Astrocyte of the hippocampus (primary cell): ENCODE results near the gene MAP7D3.
A peak's percentile ranks its signal among the peaks of the same experiment; 100 is the strongest.
"Not testable (repeated sequence)": the region's sequence is repeated elsewhere in the genome, so short reads cannot be mapped to it uniquely, and the experiment has no call there.

ENCODE experiments used
- DNase-seq: peaks from one replicate; pipeline ENCODE4 v3.0.0; 2011; ENCODE audit warnings: low read depth, low spot score

The MAP7D3 gene, protein sequence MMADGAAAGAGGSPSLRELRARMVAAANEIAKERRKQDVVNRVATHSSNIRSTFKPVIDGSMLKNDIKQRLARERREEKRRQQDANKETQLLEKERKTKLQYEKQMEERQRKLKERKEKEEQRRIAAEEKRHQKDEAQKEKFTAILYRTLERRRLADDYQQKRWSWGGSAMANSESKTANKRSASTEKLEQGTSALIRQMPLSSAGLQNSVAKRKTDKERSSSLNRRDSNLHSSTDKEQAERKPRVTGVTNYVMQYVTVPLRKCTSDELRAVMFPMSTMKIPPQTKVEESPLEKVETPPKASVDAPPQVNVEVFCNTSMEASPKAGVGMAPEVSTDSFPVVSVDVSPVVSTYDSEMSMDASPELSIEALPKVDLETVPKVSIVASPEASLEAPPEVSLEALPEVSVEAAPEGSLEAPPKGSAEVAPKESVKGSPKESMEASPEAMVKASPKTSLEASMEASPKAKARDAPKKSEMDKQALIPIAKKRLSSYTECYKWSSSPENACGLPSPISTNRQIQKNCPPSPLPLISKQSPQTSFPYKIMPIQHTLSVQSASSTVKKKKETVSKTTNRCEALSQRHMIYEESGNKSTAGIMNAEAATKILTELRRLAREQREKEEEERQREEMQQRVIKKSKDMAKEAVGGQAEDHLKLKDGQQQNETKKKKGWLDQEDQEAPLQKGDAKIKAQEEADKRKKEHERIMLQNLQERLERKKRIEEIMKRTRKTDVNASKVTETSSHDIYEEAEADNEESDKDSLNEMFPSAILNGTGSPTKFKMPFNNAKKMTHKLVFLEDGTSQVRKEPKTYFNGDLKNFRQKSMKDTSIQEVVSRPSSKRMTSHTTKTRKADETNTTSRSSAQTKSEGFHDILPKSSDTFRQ

GRCh38 chrX:136251041-136251991, at the start of gene MAP7D3:
Gene MAP7D3, minus strand, starts transcription at chrX:136251400. Its CDS starts 42 bp downstream, at chrX:136251358.
- peak; percentile 71 for DNase-seq

DNA sequence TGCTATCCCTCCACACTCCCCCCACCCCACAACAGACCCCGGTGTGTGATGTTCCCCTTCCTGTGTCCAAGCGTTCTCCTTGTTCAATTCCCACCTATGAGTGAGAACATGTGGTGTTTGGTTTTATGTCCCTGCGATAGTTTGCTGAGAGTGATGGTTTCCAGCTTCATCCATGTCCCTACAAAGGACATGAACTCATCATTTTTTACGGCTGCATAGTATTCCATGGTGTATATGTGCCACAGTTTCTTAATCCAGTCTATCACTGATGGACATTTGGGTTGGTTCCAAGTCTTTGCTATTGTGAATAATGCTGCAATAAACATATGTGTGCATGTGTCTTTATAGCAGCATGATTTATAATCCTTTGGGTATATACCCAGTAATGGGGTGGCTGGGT, 49.5 kb upstream of the MAP7D3 start, which contains the start of gene ADGRG4:
Gene ADGRG4 (plus strand): TSS at position 243 of the 400 bp plus-strand sequence. CDS start 7,815 bp downstream, outside the sequence.
- DNase-seq = not testable (repeated sequence)

- DNase-seq = no peak
Measured at GRCh38 chrX:136295380-136295779, 44.2 kb upstream of the MAP7D3 start.

DNA sequence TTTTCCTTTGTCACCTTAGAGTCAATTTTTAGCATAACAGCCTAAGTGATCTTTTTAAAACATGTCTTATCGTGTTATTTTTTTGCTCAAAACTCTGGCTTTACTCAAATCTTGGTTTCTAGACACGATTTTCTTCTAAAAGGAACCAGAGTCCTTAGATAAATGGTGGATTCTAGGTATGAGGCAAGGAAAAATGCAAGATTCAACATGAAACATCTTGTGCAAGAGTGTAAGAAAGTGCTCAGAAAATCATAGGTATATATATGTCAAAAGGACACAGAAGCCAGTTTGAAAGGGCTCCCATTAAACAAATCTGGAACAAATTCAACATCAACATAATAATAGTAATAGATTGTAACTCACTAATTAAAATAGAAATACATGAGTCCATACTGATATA, 41.5 kb upstream of the MAP7D3 start:
- DNase-seq = no peak

DNA sequence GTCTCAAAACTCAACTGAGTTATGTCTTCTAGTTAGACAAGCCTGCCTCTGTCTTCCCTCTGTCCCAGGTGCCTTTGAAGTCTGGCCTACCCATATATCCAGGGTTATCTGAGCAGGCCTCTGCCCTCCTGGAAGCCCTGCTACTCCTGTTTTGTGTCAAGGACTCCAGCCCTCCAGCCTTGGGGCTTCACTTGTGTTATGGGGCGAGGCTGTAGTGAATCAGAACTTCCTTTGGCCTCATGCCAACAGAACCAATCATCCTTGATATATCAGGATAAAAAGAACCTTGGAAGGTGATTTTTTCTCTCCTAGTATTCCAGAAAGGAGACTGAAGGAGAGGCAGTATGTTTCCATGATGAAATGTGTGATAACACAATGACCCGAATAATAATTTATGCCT, 40.6 kb upstream of the MAP7D3 start:
- no peak for DNase-seq

- not testable (repeated sequence) for DNase-seq
Measured at GRCh38 chrX:136286375-136286774, 35.2 kb upstream of the MAP7D3 start.

- DNase-seq = no peak
Measured at GRCh38 chrX:136275553-136275952, 24.4 kb upstream of the MAP7D3 start.

- DNase-seq = no peak
Measured at GRCh38 chrX:136273986-136274385, 22.8 kb upstream of the MAP7D3 start.

DNA sequence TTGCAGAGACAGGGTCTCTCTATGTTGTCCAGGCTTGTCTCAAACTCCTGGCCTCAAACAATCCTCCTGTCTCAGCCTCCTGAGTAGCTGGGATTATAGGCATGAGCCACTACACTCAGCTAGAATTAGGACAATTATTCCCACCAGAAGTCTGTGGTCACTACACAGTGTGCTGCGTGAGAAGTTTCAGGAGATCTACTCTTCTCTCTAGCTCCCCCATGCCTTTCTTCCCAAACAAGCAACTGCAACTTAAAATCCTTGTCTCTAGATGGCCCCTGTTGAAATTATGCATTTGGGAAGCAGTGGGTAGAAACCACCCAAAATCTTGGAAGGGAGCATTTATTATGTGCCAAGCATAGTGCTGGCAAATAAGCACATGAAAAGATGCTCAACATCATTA, 21.1 kb upstream of the MAP7D3 start:
- no peak for DNase-seq

DNA sequence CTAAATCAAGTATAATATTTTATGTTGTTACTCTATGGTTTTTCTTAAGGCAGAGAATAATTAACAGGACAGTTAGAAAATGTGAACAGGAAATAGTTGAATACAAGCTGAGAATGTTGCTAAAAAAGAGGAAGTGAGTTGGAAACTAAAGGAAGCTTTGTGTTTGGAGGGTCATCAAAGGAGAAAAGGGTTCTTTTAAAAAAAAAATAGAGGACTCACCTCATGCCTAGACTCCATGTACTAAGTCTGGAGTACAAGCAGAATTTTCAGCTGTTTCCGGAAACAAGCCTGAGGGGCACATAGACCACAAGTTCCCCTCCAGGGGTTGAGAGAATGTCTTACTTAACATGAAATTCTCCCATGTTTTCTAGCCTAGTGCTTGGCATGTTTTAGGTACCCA, 20.1 kb upstream of the MAP7D3 start:
- no peak for DNase-seq

- DNase-seq = no peak
Measured at GRCh38 chrX:136269921-136270320, 18.7 kb upstream of the MAP7D3 start.

- DNase-seq = peak; percentile 53
Measured at GRCh38 chrX:136268051-136269048, 17.1 kb upstream of the MAP7D3 start.

DNA sequence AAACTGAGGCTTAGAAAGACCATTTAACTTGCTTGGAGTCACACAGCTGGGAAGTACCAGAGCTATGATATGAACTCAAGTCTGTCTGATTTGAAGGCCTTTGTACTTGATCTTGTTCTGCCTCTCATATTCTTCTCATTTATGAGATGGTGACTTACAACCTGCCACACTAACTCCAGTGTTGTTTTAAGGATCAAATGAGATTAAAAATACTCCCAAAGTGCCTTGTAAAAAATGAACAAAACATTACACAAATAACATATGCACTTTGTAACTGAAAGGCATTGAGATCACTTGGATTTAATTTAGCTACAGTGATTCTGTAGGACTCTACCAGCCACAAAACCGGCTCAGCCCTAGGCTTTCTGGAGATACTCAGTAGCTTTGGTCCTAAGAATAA, 15.6 kb upstream of the MAP7D3 start:
- no peak for DNase-seq

GRCh38 chrX:136262812-136263315, 11.7 kb upstream of the MAP7D3 start:
- no peak for DNase-seq

DNA sequence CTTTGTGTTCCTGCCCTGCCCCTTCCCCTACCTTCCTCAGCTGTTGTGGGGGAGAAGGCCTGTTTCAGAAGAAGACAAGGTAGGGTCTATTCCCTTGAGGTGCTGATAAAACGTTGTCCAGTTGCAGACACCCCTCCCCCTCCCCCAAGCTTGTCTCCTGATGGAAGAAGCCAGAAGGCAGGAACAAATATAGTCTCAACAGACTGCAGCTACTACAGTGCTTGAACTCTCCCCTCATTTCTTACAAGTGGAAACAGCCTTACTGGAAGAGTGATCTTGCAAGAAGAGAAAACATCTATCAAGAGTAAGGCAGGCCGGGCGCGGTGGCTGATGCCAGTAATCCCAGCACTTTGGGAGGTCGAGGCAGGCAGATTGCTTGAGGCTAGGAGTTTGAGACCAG, 11.0 kb upstream of the MAP7D3 start:
- no peak for DNase-seq

DNA sequence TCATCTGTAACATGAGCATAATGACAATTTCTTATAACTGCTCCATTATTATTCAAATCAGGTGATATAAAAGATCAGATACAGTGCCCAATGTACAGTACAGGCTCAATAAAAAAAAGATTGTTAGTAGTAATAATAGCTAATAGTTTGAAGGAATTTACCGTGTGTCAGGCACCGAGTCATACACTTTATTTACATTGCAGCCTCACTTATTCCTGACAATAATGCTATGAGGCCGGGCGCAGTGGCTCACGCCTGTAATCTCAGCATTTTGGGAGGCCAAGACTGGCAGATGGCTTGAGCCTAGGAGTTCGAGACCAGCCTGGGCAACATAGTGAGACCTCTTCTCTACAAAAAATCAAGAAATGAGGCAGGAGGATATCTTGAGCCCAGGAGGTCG, 10.1 kb upstream of the MAP7D3 start:
- DNase-seq = no peak

GRCh38 chrX:136260776-136261175, 9.6 kb upstream of the MAP7D3 start:
- peak; percentile 32 for DNase-seq

DNA sequence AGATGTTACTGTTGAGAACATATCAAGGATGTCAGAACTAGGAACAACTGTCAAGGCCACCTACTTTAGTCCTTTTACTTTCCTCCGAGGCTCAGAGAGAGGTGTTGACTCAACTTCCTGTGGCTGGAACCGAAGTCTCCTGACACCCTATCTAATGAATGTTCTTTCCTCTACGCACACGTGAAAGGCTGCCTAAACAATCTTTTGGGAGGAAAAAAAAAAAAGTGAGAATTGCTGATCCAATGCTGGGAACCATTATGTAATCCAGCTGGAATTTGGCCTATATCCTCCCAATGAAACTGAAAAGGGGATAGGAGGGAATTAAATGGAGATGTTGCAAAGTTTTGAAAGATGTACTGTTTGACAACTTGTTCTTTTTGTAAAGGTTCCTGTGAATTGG, 8.3 kb upstream of the MAP7D3 start:
- DNase-seq = peak; percentile 41

GRCh38 chrX:136258951-136259350, 7.8 kb upstream of the MAP7D3 start:
- no peak for DNase-seq

GRCh38 chrX:136256026-136256425, 4.8 kb upstream of the MAP7D3 start:
- DNase-seq = no peak
